ENCODE measurements around the gene PGGHG.

DNA sequence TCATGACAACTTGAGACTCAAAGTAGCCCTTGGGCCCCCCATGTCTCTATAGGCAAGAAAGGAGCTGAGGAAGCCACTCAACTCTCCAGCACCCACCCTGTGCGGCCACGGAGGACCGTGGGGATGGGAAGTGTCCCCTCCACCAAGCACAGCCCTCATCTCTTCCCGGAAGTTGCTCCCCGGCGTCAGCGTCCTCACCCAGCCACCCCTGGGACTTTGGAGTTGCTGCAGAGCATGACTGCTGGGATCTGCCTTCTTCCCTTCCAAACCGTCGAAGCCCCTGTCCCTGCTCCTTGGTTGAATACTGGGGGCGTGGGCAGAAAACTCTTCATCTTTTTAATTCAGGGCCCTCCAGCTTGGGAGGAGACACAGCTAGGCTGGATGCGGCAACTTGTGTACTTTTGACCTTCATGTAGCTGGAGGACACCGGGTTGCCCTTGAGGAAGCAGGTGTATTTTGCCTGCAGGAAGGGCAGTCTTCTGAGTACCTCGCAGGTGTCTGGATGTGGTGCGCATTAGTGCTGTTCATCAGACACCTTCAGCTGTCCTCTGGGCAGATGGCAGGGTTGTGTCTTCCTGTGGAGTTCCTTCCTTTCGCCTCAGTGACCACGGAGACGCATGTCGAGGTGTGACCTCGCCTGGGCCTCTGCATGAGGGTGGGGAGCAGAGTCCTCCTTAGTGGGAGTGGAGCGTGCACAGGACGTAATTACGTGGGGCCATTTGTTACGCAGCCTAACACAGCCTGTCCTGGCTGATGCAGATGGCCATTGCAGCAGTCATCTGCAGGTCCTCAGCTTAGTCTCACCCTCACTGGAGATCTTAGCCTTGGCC is 43.9 kb downstream of the PGGHG start:
- no peak for TF ChIP-seq POLR2A (IDR thresholded peaks at IDR 0.05; ENCODE audit: low read depth)
- TF ChIP-seq CTCF (IDR thresholded peaks at IDR 0.05): no peak
- no peak for TF ChIP-seq POLR2AphosphoS5 (IDR thresholded peaks at IDR 0.05)
- TF ChIP-seq EP300 (IDR thresholded peaks at IDR 0.05): no peak

Measured in esophagus muscularis mucosa (tissue), 4 donors.